HEK293T (cell line): Measurements from ENCODE around the gene ENPP1.

ENCODE experiments used
- CTCF ChIA-PET: fragments of 350-600 bp; formaldehyde crosslinking; extraction: SDS; loops from one replicate; lab custom pipeline; 2021; ENCODE audit warnings: antibody characterized with exemption, inconsistent platforms; lab: Yijun Ruan, JAX
- POLR2A ChIA-PET: fragments of 350-600 bp; formaldehyde crosslinking; extraction: SDS; loops from one replicate; lab custom pipeline; 2020; ENCODE audit warnings: antibody characterized with exemption, inconsistent platforms; lab: Yijun Ruan, JAX
- DNase-seq: peaks from one replicate; pipeline ENCODE4 v3.0.0; 2012; ENCODE audit warnings: mixed read lengths; ENCODE audit errors: extremely low spot score
- ARNT ChIP-seq: fragments of 450-650 bp; IDR thresholded peaks from 2 replicates; pipeline ENCODE4 v1.6.1; 2017; ENCODE audit warnings: mild to moderate bottlenecking
- BHLHE40 ChIP-seq: fragments of 450-650 bp; IDR thresholded peaks from 2 replicates; pipeline ENCODE4 v1.6.1; 2016; ENCODE audit warnings: mild to moderate bottlenecking, moderate library complexity, borderline replicate concordance
- CTBP1 ChIP-seq: fragments of 450-650 bp; IDR thresholded peaks from 2 replicates; pipeline ENCODE4 v1.6.1; 2016; ENCODE audit warnings: borderline replicate concordance
- ELF4 ChIP-seq: fragments of 450-650 bp; IDR thresholded peaks from 2 replicates; pipeline ENCODE4 v1.6.1; 2017; ENCODE audit warnings: antibody characterized with exemption
- FOXA1 ChIP-seq: fragments of 450-650 bp; IDR thresholded peaks from 2 replicates; pipeline ENCODE4 v1.6.1; 2016; ENCODE audit warnings: mild to moderate bottlenecking
- FOXK2 ChIP-seq: fragments of 450-650 bp; IDR thresholded peaks from 2 replicates; pipeline ENCODE4 v1.6.1; 2016; ENCODE audit warnings: mild to moderate bottlenecking
- FOXM1 ChIP-seq: fragments of 450-650 bp; IDR thresholded peaks from 2 replicates; pipeline ENCODE4 v1.6.1; 2017; ENCODE audit warnings: mild to moderate bottlenecking, borderline replicate concordance
- HDGF ChIP-seq: fragments of 450-650 bp; IDR thresholded peaks from 2 replicates; pipeline ENCODE4 v1.6.1; 2017; ENCODE audit warnings: antibody characterized with exemption, borderline replicate concordance
- L3MBTL2 ChIP-seq: fragments of 450-650 bp; conservative IDR thresholded peaks from 2 replicates; pipeline ENCODE4 v1.6.1; 2016; ENCODE audit warnings: mild to moderate bottlenecking
- LEF1 ChIP-seq: fragments of 450-650 bp; IDR thresholded peaks from 2 replicates; pipeline ENCODE4 v1.6.1; 2017; ENCODE audit warnings: mild to moderate bottlenecking, borderline replicate concordance
- NFRKB ChIP-seq: fragments of 450-650 bp; IDR thresholded peaks from 2 replicates; pipeline ENCODE4 v1.6.1; 2016; ENCODE audit warnings: mild to moderate bottlenecking, moderate library complexity
- SP1 ChIP-seq: fragments of 450-650 bp; IDR thresholded peaks from 2 replicates; pipeline ENCODE4 v1.6.1; 2017
- SUZ12 ChIP-seq: fragments of 450-650 bp; IDR thresholded peaks from 2 replicates; pipeline ENCODE4 v1.6.1; 2016; ENCODE audit warnings: mild to moderate bottlenecking
- TARDBP ChIP-seq: fragments of 450-650 bp; IDR thresholded peaks from 2 replicates; pipeline ENCODE4 v1.6.1; 2016
- ZNF384 ChIP-seq: fragments of 450-650 bp; IDR thresholded peaks from 2 replicates; pipeline ENCODE4 v1.6.1; 2016
- TF ChIP-seq, protein P1 (sequence below): fragments of 450-650 bp; IDR thresholded peaks from 2 replicates; pipeline ENCODE4 v1.6.1; 2016

The ENPP1 gene

DNA sequence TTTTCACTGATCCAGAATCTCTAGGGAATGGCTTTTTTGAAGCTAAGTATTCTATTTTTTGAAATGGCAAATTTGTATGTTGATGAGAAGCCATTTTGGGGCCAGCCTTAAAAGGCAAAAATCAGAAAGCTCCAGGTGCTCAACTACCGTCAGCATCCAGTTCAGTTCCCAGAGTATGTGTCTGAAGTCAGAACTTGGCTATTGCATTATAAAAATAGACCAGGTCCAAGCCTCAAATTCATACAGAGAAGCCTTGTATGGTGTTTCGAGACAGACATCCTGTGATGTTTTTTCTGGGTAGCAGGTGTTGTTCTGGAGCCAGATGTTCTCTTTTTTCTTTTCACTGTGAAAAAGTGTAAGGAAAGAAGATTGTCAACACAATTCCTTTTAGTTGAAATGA is 75.2 kb downstream of the ENPP1 start:
- ChIA-PET POLR2A (no interaction called here), CTCF (no interaction called here)
- no peak for TF ChIP-seq FOXM1
- TF ChIP-seq L3MBTL2 = no peak
- TF ChIP-seq SP1 = no peak
- DNase-seq = no peak

DNA sequence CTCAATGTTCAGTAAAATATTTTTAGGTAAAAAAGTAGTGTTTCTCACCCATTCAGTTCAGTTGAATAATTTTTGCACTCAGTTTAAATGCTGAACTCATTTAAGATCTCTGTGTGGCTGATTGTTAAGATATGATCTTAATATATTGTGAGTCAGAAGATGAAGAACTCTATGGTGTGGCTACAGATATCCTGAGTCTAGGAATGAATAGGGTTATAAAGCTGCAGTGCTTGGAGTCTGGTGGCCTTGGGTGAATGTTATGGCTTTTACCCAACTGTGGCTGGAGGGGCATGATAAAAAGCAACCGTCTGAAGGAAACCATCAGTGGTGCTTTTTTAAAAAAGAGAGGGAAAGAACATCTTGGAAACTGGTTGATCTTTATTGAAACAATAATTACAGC is 77.4 kb downstream of the ENPP1 start:
- TF ChIP-seq SP1 = no peak
- TF ChIP-seq SUZ12 = no peak
- no peak for TF ChIP-seq FOXM1
- ChIA-PET POLR2A (no interaction called here), CTCF (no interaction called here)
- DNase-seq = no peak

DNA sequence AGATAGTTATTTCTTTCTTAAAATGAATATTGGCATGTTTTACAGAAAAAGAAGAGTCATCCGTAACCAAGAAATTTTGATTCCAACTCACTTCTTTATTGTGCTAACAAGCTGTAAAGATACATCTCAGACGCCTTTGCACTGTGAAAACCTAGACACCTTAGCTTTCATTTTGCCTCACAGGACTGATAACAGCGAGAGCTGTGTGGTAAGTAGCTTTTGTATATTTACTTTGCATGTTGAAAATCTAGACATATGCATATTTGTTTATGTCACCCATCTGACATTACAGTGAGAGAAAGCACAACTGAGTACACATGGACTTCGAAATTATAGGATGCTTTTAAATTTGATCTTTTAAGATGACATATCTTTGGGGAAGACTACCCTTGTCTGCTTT is 78.7 kb downstream of the ENPP1 start:
- ChIA-PET POLR2A (no interaction called here), CTCF (interaction anchor here (0.6 kb wide), 1 partner anchor 45 kb away, joined by 5 read pairs; no protein-coding TSS in a partner anchor)
- DNase-seq = no peak
- TF ChIP-seq LEF1 = no peak
- TF ChIP-seq ARNT = no peak
- TF ChIP-seq L3MBTL2 = no peak
- no peak for TF ChIP-seq CTBP1
- TF ChIP-seq ELF4 = no peak
- TF ChIP-seq TARDBP = no peak
- TF ChIP-seq, protein P1, sequence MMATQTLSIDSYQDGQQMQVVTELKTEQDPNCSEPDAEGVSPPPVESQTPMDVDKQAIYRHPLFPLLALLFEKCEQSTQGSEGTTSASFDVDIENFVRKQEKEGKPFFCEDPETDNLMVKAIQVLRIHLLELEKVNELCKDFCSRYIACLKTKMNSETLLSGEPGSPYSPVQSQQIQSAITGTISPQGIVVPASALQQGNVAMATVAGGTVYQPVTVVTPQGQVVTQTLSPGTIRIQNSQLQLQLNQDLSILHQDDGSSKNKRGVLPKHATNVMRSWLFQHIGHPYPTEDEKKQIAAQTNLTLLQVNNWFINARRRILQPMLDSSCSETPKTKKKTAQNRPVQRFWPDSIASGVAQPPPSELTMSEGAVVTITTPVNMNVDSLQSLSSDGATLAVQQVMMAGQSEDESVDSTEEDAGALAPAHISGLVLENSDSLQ = no peak
- no peak for TF ChIP-seq FOXM1
- no peak for TF ChIP-seq BHLHE40
- no peak for TF ChIP-seq NFRKB
- no peak for TF ChIP-seq FOXA1
- TF ChIP-seq FOXK2 = no peak
- TF ChIP-seq ZNF384 = no peak
- no peak for TF ChIP-seq SUZ12
- TF ChIP-seq SP1 = no peak
- TF ChIP-seq HDGF = no peak

DNA sequence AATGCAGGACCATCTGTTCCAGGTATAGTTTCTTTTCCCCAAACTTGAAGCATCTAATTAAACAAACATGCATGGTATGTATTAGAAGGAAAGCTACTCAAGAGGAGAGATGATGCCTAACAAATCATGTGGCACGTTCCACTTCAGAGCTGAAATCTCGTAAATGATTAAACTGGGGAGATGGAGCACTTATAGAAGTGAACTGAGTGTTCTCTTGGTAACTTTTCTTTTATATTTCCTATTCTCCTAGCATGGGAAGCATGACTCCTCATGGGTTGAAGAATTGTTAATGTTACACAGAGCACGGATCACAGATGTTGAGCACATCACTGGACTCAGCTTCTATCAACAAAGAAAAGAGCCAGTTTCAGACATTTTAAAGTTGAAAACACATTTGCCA is 82.3 kb downstream of the ENPP1 start:
- CTCF ChIA-PET = no interaction called here
- POLR2A ChIA-PET = no interaction called here
- no peak for DNase-seq
- no peak for TF ChIP-seq FOXM1
- no peak for TF ChIP-seq L3MBTL2
- no peak for TF ChIP-seq LEF1
- TF ChIP-seq BHLHE40 = no peak
- no peak for TF ChIP-seq FOXK2
- no peak for TF ChIP-seq CTBP1
- TF ChIP-seq SP1 = no peak
- TF ChIP-seq ELF4 = no peak
- TF ChIP-seq, protein P1 = no peak
- no peak for TF ChIP-seq ZNF384
- no peak for TF ChIP-seq ARNT
- no peak for TF ChIP-seq HDGF
- TF ChIP-seq SUZ12 = no peak
- no peak for TF ChIP-seq TARDBP
- no peak for TF ChIP-seq NFRKB
- TF ChIP-seq FOXA1 = no peak

DNA sequence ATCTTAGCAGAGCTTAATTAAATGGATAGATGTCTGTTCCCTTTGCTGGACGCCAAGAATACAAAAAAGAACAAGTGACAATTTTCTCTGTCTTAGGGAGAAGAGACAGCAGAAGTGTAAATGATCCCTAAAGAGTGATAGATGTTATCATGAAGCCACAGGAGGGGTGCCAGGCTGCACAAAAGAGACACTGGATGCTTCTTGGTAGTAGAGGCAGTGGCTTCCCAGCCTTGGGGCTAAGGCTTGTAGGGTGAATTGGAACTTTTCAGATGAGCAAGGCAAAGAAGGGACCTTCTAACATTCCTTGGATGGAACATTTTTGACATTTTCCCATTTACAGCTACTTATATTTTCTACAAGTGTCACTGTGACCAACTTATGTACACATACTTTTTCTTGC is 85.4 kb downstream of the ENPP1 start:
- ChIA-PET POLR2A (no interaction called here), CTCF (no interaction called here)
- no peak for DNase-seq
- TF ChIP-seq BHLHE40 = no peak
- TF ChIP-seq HDGF = no peak
- TF ChIP-seq LEF1 = no peak
- TF ChIP-seq, protein P1 = no peak
- no peak for TF ChIP-seq FOXA1
- TF ChIP-seq NFRKB = no peak
- no peak for TF ChIP-seq FOXM1
- TF ChIP-seq SUZ12 = no peak
- TF ChIP-seq ZNF384 = no peak
- no peak for TF ChIP-seq FOXK2
- no peak for TF ChIP-seq TARDBP

DNA sequence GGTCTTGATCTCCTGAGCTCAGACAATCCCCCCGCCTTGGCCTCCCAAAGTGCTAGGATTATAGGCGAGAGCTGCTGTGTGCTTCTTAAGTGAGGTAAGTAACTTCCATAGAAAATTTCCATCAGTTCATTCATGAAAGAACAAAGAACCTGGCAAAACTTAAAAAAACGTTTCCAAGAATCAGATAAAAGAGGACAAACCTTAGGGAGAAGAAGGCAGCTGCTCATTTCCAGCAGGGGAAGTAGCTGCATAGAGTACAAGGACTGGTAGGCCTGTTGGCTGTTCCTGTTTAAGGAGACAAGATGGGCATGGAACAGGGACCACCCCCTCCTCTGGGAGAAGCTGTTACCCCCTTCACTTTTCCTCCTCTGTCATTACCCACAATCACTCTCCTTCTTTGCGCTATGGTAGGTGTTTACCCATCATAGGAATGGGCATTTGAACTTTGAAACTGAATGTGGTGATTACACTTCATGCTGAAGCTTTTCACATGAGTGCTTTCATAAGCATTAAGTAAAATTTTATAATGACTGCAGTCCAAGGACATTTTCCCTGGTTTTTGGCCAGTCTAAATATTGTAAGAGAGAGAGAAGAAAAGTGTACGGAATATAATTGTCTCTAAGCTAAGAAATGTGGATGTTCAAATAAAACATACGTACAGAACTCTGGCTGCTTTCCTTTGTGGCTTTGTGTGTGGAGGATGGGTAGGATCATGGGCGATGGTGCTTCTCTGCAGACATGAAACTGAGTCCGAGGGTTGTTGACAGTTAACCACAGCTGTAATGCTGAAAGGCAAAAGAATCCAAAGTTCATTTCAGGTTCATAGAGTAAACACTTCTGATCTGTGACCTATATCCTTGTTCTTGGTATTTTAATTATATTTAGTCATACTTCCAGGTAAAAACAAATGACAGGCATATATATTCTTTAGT is 86.9 kb downstream of the ENPP1 start:
- ChIA-PET CTCF (no interaction called here), POLR2A (no interaction called here)
- no peak for DNase-seq
- no peak for TF ChIP-seq FOXM1
- TF ChIP-seq FOXK2 = no peak
- TF ChIP-seq BHLHE40 = no peak
- TF ChIP-seq SUZ12 = no peak
- no peak for TF ChIP-seq HDGF
- TF ChIP-seq TARDBP = no peak
- TF ChIP-seq NFRKB = no peak
- no peak for TF ChIP-seq ELF4
- TF ChIP-seq, protein P1 = no peak
- no peak for TF ChIP-seq SP1
- TF ChIP-seq L3MBTL2 = no peak
- no peak for TF ChIP-seq ARNT
- no peak for TF ChIP-seq CTBP1
- TF ChIP-seq FOXA1 = no peak
- no peak for TF ChIP-seq LEF1
- no peak for TF ChIP-seq ZNF384
